ENCODE data around the gene TMEM218. TPM values are rescaled to one million over a fixed set of nuclear protein-coding genes. Genes with fewer than 3 reads are reported as not detected.

TMEM218 gene
- total RNA-seq, 1 donor from 2014 or later = 11.4 TPM

- DNase-seq (ENCODE audit: low spot score) = no peak
- H3K4me3 Mint-ChIP-seq (ENCODE audit: unreplicated experiment) = no peak overlapping the region
- H3K9me3 Mint-ChIP-seq (ENCODE audit: unreplicated experiment) = no peaks in the 10 kb centered on the region
- H3K27me3 Mint-ChIP-seq (ENCODE audit: unreplicated experiment) = peaks cover 20% of the 10 kb centered on the region
- peaks cover 20% of the 10 kb centered on the region for H3K4me1 Mint-ChIP-seq (ENCODE audit: unreplicated experiment)
- no peak overlapping the region for H3K27ac Mint-ChIP-seq (ENCODE audit: unreplicated experiment)
- TF ChIP-seq, protein P1, sequence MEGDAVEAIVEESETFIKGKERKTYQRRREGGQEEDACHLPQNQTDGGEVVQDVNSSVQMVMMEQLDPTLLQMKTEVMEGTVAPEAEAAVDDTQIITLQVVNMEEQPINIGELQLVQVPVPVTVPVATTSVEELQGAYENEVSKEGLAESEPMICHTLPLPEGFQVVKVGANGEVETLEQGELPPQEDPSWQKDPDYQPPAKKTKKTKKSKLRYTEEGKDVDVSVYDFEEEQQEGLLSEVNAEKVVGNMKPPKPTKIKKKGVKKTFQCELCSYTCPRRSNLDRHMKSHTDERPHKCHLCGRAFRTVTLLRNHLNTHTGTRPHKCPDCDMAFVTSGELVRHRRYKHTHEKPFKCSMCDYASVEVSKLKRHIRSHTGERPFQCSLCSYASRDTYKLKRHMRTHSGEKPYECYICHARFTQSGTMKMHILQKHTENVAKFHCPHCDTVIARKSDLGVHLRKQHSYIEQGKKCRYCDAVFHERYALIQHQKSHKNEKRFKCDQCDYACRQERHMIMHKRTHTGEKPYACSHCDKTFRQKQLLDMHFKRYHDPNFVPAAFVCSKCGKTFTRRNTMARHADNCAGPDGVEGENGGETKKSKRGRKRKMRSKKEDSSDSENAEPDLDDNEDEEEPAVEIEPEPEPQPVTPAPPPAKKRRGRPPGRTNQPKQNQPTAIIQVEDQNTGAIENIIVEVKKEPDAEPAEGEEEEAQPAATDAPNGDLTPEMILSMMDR (IDR thresholded peaks at IDR 0.05; ENCODE audit: unreplicated experiment) = no peak
- H3K36me3 Mint-ChIP-seq (ENCODE audit: low read depth, unreplicated experiment) = no peaks in the 10 kb centered on the region
Observed at GRCh38 chr11:125074511-125075241, 36.8 kb downstream of the TMEM218 start.

DNA sequence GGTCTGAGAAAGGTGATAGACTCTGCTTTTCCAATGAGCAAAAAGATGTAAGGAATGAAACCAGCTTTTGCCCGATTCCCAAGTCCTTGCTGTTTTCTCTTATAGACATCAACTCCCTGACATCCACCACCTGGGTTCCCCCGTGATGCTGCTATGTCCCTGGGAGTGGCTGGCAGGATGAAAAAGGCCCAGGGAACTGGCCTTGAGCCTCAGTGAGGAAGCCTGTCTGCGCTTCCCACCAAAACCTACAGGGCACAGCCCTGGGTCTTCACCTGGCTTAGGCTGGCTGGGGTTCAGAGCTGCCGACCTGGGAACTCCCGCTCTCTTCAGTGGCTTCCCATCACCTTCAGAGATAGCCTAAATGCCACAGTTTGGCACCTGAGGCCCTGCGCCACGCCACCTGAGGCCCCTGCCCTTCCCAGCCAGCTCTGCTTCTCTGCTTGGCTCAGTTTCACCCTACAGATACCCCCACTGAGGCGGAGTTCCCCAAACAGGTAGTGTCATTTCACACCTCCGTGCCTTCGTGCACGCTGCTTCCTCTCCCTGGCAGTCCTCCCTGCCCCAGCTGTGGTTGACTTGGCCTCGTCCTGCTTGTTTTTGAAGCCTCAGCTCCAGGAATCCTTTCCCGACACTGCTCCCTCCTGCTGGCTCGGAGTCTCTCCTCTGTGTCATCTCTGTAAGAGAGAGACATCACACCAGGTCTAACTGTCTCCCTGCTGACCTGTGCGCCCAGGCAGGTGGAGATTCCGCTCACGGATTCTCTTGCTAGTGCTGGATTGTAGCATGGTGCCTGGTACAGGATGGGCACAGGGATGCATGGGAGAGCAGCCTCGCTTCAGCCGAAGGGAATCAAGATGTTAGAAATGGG lies 37.6 kb downstream of the TMEM218 start:
- H3K27ac Mint-ChIP-seq (ENCODE audit: unreplicated experiment) = no peak overlapping the region
- TF ChIP-seq, protein P1 (IDR thresholded peaks at IDR 0.05; ENCODE audit: unreplicated experiment) = no peak
- no peak overlapping the region for H3K4me3 Mint-ChIP-seq (ENCODE audit: unreplicated experiment)
- DNase-seq (ENCODE audit: low spot score) = no peak
- H3K36me3 Mint-ChIP-seq (ENCODE audit: low read depth, unreplicated experiment) = no peaks in the 10 kb centered on the region
- H3K4me1 Mint-ChIP-seq (ENCODE audit: unreplicated experiment) = peaks cover 26% of the 10 kb centered on the region
- H3K9me3 Mint-ChIP-seq (ENCODE audit: unreplicated experiment) = no peaks in the 10 kb centered on the region
- H3K27me3 Mint-ChIP-seq (ENCODE audit: unreplicated experiment) = peaks cover 24% of the 10 kb centered on the region

- no peak for DNase-seq (ENCODE audit: low spot score)
- Mint-ChIP-seq H3K27ac (ENCODE audit: unreplicated experiment) (no peak overlapping the region), H3K27me3 (ENCODE audit: unreplicated experiment) (peaks cover 20% of the 10 kb centered on the region), H3K36me3 (ENCODE audit: low read depth, unreplicated experiment) (no peaks in the 10 kb centered on the region), H3K4me1 (ENCODE audit: unreplicated experiment) (peaks cover 26% of the 10 kb centered on the region), H3K9me3 (ENCODE audit: unreplicated experiment) (no peaks in the 10 kb centered on the region), H3K4me3 (ENCODE audit: unreplicated experiment) (no peak overlapping the region)
- TF ChIP-seq, protein P1 (IDR thresholded peaks at IDR 0.05; ENCODE audit: unreplicated experiment) = no peak
Observed at GRCh38 chr11:125072961-125073590, 38.4 kb downstream of the TMEM218 start.

- Mint-ChIP-seq H3K27ac (ENCODE audit: unreplicated experiment) (no peak overlapping the region), H3K27me3 (ENCODE audit: unreplicated experiment) (peaks cover 19% of the 10 kb centered on the region), H3K9me3 (ENCODE audit: unreplicated experiment) (no peaks in the 10 kb centered on the region), H3K4me1 (ENCODE audit: unreplicated experiment) (peaks cover 26% of the 10 kb centered on the region), H3K36me3 (ENCODE audit: low read depth, unreplicated experiment) (no peaks in the 10 kb centered on the region), H3K4me3 (ENCODE audit: unreplicated experiment) (no peak overlapping the region)
- no peak for DNase-seq (ENCODE audit: low spot score)
- TF ChIP-seq, protein P1 (IDR thresholded peaks at IDR 0.05; ENCODE audit: unreplicated experiment) = no peak
Observed at GRCh38 chr11:125072218-125072960, 39.0 kb downstream of the TMEM218 start.
